Measurements from ENCODE around the gene PLXNA3. TPM values are rescaled to one million over a fixed set of nuclear protein-coding genes. Genes with fewer than 3 reads are reported as not detected.

The PLXNA3 gene
- total and polyA plus RNA-seq, 10 of the 15 experiments (the other 5 are each of a cell fraction or from before 2014, with no cell fraction given): 0.26 to 26.8 (median 3.4) TPM

- TF ChIP-seq SUPT20H (IDR thresholded peaks at IDR 0.05; ENCODE audit: borderline replicate concordance, control insufficient read depth, low read depth, low read length): no peak
- TF ChIP-seq ZNF217 (IDR thresholded peaks at IDR 0.05): no peak
- no peak for TF ChIP-seq GABPA (IDR thresholded peaks at IDR 0.05; ENCODE audit: low read depth)
- no peak for TF ChIP-seq NFYA (IDR thresholded peaks at IDR 0.05; ENCODE audit: borderline replicate concordance, low read depth, low read length)
- H3K36me3 ChIP-seq (ENCODE audit: control insufficient read depth in 2 of 2, insufficient read depth in 2 of 2, low read length in 1 of 2): peaks cover 0 to 2% of the 10 kb centered on the region in 2 experiments; a peak in 3 of 4 replicates
- ATAC-seq (no peak), DNase-seq (ENCODE audit: low read depth, low spot score) (no peak), FAIRE-seq (no peak)
- no peak overlapping the region for H3K27ac ChIP-seq (ENCODE audit: control insufficient read depth, insufficient read depth)
- H2AFZ ChIP-seq (ENCODE audit: control insufficient read depth, low read depth, low read length): no peak overlapping the region
- 78% methylated on average over 14 of the region's 14 CpGs for WGBS (ENCODE audit: insufficient coverage, insufficient replicate concordance, low lambda C conversion rate, missing lambda C conversion rate)
- no peaks in the 10 kb centered on the region for H3K79me2 ChIP-seq (ENCODE audit: control insufficient read depth, insufficient read depth, low read length)
- no peaks in the 10 kb centered on the region for H3K4me1 ChIP-seq (ENCODE audit: control insufficient read depth, insufficient read depth, low read length)
- ChIA-PET SMC1A (ENCODE audit: uncharacterized antibody, unreplicated experiment) (no interaction called here), CTCF (no interaction called here), POLR2A (interaction anchor here (0.5 kb wide), 1 partner anchor 18 kb away, joined by 4 read pairs; no protein-coding TSS in a partner anchor), RAD21 (ENCODE audit: unreplicated experiment) (no interaction called here)
- no peaks in the 10 kb centered on the region for H4K20me1 ChIP-seq (ENCODE audit: control insufficient read depth, insufficient read depth)
- no peak overlapping the region for H3K9ac ChIP-seq (ENCODE audit: control insufficient read depth, insufficient read depth, low read length)
- no peak overlapping the region for H3K4me2 ChIP-seq (ENCODE audit: control insufficient read depth, insufficient read depth)
- intact Hi-C loops (cut with micrococcal nuclease; ENCODE audit: unreplicated experiment) (no loop called here), in situ Hi-C loops (cut with MboI) (no loop called here)
- no peaks in the 10 kb centered on the region for H3K27me3 ChIP-seq (replicated peaks in 1 of 2; ENCODE audit: control insufficient read depth in 2 of 2, insufficient read depth in 2 of 2, low read length in 1 of 2)
- no TSS peak for BruUV-seq (replicated peaks)
- no peak overlapping the region for H3K4me3 ChIP-seq
- no peaks in the 10 kb centered on the region; the same call in 2 of the 3 replicates for H3K9me3 ChIP-seq (replicated peaks; ENCODE audit: control insufficient read depth, insufficient read depth, low read length)
These were observed 12.4 kb downstream of the PLXNA3 start for GRCh38 chrX:154470434-154470833.

- Histone ChIP-seq H3K4me1 (ENCODE audit: control insufficient read depth, insufficient read depth, low read length) (no peaks in the 10 kb centered on the region), H3K9me3 (replicated peaks; ENCODE audit: control insufficient read depth, insufficient read depth, low read length) (no peaks in the 10 kb centered on the region; the same call in 2 of the 3 replicates), H3K27ac (ENCODE audit: control insufficient read depth, insufficient read depth) (no peak overlapping the region), H3K9ac (ENCODE audit: control insufficient read depth, insufficient read depth, low read length) (no peak overlapping the region), H3K36me3 (ENCODE audit: control insufficient read depth in 2 of 2, insufficient read depth in 2 of 2, low read length in 1 of 2) (peaks cover 0 to 1% of the 10 kb centered on the region in 2 experiments; a peak in 3 of 4 replicates), H3K4me3 (no peak overlapping the region), H2AFZ (ENCODE audit: control insufficient read depth, low read depth, low read length) (no peak overlapping the region), H3K79me2 (ENCODE audit: control insufficient read depth, insufficient read depth, low read length) (no peaks in the 10 kb centered on the region), H3K27me3 (replicated peaks in 1 of 2; ENCODE audit: control insufficient read depth in 2 of 2, insufficient read depth in 2 of 2, low read length in 1 of 2) (no peaks in the 10 kb centered on the region), H4K20me1 (ENCODE audit: control insufficient read depth, insufficient read depth) (no peaks in the 10 kb centered on the region), H3K4me2 (ENCODE audit: control insufficient read depth, insufficient read depth) (no peak overlapping the region)
- intact Hi-C loops (cut with micrococcal nuclease; ENCODE audit: unreplicated experiment) (no loop called here), in situ Hi-C loops (cut with MboI) (no loop called here)
- SMC1A ChIA-PET (ENCODE audit: uncharacterized antibody, unreplicated experiment): no interaction called here
- ATAC-seq (no peak), DNase-seq (ENCODE audit: low read depth, low spot score) (no peak), FAIRE-seq (no peak)
- POLR2A ChIA-PET: no interaction called here
- TF ChIP-seq CHD1 (IDR thresholded peaks at IDR 0.05; ENCODE audit: low read depth, low read length) (no peak), SPI1 (IDR thresholded peaks at IDR 0.05; ENCODE audit: borderline replicate concordance, insufficient read depth, low read depth, low read length) (no peak), REST (IDR thresholded peaks at IDR 0.05; ENCODE audit: low read depth, low read length) (no peak), TCF3 (IDR thresholded peaks at IDR 0.05; ENCODE audit: borderline replicate concordance, insufficient read depth, low read depth, low read length) (no peak), SRF (IDR thresholded peaks at IDR 0.05; ENCODE audit: low read depth in 2 of 2, low read length in 2 of 2) (no peak), RCOR1 (conservative IDR thresholded peaks at IDR 0.05; ENCODE audit: low read depth, low read length) (no peak), ZNF217 (IDR thresholded peaks at IDR 0.05) (no peak), BCL11A (IDR thresholded peaks at IDR 0.05; ENCODE audit: low read depth, low read length) (no peak)
- 69% methylated on average over 23 of the region's 23 CpGs for WGBS (ENCODE audit: insufficient coverage, insufficient replicate concordance, low lambda C conversion rate, missing lambda C conversion rate)
- CTCF ChIA-PET: no interaction called here
- no TSS peak for BruUV-seq (replicated peaks)
- RAD21 ChIA-PET (ENCODE audit: unreplicated experiment): no interaction called here
These were observed 13.0 kb downstream of the PLXNA3 start for GRCh38 chrX:154470914-154471568.
